ENCODE results near the gene ZNF223.
A peak's percentile ranks its signal among the peaks of the same experiment; 100 is the strongest.

The ZNF223 gene

GRCh38 chr19:44051650-44052402 is at the start of gene ZNF223:
ZNF223 (plus strand) TSS chr19:44052036; CDS start chr19:44055177, 3,141 bp downstream.
- peak; percentile 96 for DNase-seq (ENCODE audit: low read depth)

DNA sequence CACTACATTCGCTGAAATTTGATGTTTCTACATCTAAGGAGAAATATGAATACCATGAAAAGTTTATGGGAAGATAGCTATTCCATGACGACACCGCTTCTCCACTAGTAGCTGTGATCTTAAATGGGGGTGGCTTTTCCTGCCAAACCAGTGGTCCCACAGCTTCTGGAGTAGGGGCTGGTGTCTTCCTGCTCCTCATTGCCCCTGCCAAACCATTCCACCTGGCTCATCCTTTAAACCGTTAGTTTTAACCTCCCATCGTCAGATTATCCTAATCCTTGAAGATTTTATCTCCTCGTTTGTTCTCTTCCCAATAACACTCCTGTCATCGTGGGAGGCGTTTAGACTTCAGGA is 49.6 kb upstream of the ZNF223 start:
- no peak for DNase-seq (ENCODE audit: low read depth)

- peak; percentile 97 for DNase-seq (ENCODE audit: low read depth)
Observed at GRCh38 chr19:44002566-44003460, 49.0 kb upstream of the ZNF223 start, which contains the start of gene ZNF230. ZNF230 (plus strand) TSS chr19:44002957; CDS start chr19:44007079, 4,122 bp downstream.

DNA sequence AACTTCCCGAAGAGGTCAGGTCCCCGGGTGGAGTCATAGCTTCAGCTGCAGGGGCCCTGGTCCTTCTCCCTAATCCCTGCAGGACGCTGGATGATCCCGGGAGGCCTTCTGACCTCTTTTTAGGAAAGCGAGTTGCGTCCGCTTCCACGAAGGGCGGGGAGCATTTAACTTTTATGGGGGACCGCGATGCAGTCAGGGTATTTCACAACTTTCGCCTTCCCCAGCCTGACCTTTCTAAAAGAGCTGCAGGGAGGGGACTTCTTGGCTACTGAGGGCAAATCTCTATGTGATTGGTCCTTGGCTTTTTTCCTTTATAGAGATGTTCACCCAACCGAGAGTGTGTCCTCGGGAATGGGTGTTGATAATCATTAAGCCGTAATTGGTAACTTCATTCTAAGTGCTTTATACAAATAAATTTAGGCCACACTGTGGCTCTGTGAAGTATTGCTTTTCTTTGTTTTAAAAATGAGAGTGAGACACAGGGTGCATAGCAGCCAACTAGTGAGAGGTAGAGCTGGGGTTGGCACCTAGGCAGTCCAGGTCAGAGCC is 48.3 kb upstream of the ZNF223 start:
- DNase-seq (ENCODE audit: low read depth), result no peak

DNA sequence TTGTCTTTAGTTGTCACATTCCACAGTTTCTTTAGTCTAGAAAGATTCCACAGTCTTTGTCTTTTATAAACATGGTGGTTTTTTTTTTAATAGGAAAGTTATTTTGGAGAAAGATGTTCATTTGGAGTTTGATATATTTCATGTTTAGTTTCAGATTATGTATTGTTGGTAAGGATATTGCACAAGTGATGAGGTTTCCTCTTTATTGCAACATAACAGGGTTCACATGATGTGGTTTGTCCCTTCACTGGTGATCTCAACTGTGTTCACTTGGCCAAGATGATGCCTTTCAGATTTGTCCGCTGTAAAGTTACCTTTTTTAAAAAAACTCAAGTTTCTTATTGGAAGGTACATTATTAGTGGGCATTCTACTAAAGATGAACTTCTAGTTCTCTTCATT is 45.9 kb upstream of the ZNF223 start:
- no peak for DNase-seq (ENCODE audit: low read depth)

DNA sequence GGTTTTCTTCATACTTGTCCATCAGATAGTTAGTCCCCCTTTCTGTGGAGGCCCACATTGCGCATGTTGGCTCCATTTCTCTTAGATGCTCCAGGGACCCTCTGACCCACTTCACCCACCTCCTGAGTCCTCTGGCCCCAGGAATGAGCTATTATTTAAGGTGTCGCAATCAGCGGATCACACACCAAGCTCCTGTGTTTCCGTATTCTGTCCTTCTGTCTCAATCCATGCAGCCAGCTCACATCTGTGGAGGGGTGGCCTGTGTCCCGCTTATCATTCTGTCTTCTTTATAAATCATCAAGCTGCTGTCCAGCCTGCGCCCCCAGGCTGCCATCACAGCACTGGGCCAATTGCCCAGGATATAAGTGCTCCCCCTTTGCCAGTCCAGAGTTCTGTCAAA is 44.4 kb upstream of the ZNF223 start:
- no peak for DNase-seq (ENCODE audit: low read depth)

DNA sequence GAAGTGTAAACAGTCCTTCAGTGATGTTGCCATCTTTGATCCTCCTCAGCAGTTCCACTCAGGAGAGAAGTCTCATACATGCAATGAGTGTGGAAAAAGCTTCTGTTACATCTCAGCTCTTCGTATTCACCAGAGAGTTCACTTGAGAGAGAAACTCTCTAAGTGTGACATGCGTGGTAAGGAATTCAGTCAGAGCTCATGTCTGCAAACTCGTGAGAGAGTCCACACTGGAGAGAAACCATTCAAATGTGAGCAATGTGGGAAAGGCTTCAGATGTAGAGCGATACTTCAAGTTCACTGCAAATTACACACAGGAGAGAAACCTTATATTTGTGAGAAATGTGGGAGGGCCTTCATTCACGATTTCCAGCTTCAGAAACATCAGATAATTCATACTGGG is 41.4 kb upstream of the ZNF223 start:
- no peak for DNase-seq (ENCODE audit: low read depth)

DNA sequence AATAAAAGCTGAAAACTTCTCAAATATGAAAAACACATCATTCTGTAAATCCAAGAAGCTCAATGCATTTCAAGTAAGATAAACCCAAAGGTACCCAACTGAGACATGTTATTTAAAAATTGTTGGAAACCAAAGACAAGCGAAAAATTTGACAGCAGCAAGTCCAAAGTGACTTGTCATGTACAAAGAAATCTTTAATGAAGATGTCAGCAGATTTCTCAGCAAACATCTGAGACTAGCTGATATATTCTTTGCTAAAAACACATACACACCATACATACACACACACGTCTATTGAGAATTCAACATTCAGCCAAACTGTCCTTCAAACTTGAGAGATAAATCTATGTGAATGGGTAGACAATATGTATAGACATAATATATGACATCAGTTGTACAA is 32.3 kb upstream of the ZNF223 start:
- DNase-seq (ENCODE audit: low read depth), result no peak

- no peak for DNase-seq (ENCODE audit: low read depth)
Observed at GRCh38 chr19:44021221-44021620, 30.6 kb upstream of the ZNF223 start.

DNA sequence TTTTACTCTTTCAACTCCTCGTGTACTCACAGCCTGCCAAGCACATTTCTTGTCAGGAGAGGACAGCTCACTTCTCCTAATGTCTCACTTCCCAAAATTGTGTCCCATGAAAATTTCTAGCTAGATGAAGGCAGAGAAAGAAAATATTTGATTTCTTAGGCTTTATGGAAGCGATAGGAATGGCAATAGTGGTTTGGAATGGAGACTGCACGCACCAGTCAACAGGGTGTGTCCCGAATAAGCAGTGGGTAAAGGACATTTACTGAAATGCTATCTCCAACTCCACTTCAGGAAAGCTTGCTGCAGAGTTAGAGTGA is 27.0 kb upstream of the ZNF223 start:
- no peak for DNase-seq (ENCODE audit: low read depth)

GRCh38 chr19:44025217-44025936 is 26.5 kb upstream of the ZNF223 start, which contains the start of gene ZNF222:
ZNF222 (plus strand) TSS chr19:44025379; CDS start chr19:44025437, 58 bp downstream.
- peak; percentile 90 for DNase-seq (ENCODE audit: low read depth)

- no peak for DNase-seq (ENCODE audit: low read depth)
Observed at GRCh38 chr19:44026622-44027021, 25.2 kb upstream of the ZNF223 start.

- DNase-seq (ENCODE audit: low read depth), result no peak
Observed at GRCh38 chr19:44032001-44032610, 19.7 kb upstream of the ZNF223 start.

GRCh38 chr19:44042147-44042546 is 9.7 kb upstream of the ZNF223 start:
- DNase-seq (ENCODE audit: low read depth), result no peak

GRCh38 chr19:44050740-44051649 is 841 bp upstream of the ZNF223 start:
- DNase-seq (ENCODE audit: low read depth), result no peak

DNA sequence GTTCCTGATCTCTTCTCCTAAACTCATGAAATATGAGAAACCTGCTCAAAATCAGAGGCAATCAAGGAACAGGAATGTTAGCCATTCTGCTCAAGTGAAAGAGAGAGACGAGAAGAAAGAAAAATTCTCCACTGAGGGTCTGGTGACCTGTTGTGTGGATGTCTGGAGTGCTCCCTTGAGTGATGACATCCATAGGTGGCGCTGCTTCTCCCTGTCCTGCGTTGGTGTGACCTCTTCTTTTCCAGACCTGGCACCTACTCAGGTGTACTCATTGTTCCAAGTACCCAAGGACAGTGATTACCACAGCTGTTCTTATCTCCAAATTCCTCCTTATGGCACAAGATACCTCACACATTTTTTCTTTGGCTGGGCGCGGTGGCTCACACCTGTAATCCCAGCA is 4.0 kb downstream of the ZNF223 start:
- no peak for DNase-seq (ENCODE audit: low read depth)

DNA sequence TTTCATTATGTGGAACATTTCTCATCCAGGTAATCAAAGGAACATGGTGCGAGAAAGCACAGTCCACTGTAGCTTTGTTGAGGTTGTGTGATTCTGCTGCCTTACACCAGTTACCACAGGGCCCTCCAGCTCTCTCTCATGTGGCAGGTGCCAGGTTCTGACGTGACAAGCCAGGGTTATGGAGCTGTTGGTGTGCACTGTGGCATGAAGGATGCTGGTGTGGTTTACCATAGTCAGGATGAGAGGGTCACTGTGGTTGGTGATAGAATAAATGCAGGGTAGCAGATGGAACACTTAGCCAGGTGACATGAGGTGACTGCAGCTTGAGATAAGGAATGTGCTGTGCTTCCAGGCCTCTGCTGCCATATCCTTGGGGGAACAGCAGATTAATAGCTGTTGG is 7.4 kb downstream of the ZNF223 start:
- DNase-seq (ENCODE audit: low read depth), result no peak

- no peak for DNase-seq (ENCODE audit: low read depth)
Observed at GRCh38 chr19:44061038-44061437, 9.2 kb downstream of the ZNF223 start.

- no peak for DNase-seq (ENCODE audit: low read depth)
Observed at GRCh38 chr19:44066305-44066704, 14.5 kb downstream of the ZNF223 start.

DNA sequence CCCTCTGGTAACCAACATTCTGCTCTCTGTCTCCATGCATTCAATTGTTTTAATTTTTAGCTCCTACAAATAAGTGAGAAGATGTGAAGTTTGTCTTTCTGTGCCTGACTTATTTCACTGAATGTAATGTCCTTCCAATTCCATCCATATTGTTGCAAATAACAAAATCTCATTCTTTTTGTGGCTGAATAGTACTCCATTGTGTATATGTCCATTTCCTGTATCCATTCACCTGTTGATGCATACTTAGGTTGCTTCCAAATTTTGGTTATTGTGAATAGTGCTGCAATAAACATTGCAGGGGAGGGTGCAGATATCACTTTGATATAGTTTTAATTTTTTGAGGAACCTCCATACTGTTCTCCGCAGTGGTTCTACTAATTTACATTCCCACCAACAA is 17.6 kb downstream of the ZNF223 start:
- no peak for DNase-seq (ENCODE audit: low read depth)

All from stromal cell of bone marrow (primary cell).